ENCODE results near the gene CYP4A22.

Gene CYP4A22

DNA sequence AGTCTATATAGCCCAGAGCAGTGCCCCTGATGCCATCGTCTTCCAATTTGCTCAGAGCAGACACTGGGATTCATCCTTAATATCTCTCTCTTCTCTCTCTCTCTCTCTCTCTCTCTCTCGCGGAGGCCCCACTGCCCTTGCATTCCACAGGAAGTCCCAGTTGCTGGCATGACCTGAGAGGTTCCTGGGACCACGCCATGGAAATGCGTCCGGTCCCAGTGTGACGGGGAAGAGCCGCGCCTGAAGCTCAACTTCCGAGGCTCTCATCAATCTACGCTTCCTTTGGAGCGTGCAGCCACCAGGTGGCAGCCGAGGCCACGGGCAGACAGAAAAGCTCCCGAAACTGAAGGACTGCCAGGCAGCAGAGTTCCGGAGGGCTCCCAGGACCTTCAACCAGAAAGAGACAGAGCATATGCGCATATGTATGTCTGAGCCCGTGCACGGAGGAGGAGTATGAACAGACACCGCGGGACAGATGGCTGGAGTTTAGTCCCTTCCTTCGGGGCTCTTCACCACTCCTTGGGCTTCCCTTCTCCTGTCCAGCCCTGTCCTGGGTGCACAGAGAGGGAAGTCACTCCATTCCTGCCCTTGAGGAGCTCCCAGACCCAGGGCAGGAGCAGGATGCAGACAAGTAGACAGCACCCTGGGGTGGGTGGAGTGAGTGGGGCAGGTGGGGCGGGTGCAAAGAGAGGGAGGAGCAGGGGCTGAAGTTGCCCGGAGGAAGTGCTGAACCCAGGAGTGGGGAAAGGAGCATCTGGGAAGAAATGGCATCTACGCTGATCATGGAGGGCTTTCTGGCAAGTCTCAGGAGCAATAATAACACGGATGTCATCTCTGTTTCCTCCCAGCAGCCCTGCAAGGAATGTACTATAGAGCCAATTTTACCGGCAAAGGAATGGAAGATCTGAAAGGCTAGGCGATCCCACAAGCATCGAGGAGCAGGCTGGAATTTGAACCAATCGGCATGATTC lies 42.1 kb downstream of the CYP4A22 start:
- DNase-seq (ENCODE audit: low read depth) = peak; percentile 80
- TF ChIP-seq, protein P1, sequence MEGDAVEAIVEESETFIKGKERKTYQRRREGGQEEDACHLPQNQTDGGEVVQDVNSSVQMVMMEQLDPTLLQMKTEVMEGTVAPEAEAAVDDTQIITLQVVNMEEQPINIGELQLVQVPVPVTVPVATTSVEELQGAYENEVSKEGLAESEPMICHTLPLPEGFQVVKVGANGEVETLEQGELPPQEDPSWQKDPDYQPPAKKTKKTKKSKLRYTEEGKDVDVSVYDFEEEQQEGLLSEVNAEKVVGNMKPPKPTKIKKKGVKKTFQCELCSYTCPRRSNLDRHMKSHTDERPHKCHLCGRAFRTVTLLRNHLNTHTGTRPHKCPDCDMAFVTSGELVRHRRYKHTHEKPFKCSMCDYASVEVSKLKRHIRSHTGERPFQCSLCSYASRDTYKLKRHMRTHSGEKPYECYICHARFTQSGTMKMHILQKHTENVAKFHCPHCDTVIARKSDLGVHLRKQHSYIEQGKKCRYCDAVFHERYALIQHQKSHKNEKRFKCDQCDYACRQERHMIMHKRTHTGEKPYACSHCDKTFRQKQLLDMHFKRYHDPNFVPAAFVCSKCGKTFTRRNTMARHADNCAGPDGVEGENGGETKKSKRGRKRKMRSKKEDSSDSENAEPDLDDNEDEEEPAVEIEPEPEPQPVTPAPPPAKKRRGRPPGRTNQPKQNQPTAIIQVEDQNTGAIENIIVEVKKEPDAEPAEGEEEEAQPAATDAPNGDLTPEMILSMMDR (IDR thresholded peaks at IDR 0.05; ENCODE audit: low read depth, low read length, missing control alignments) = peak; percentile 97
- in situ Hi-C loops (cut with HindIII; ENCODE audit: low sequenced_read_pairs) = no loop called here
- peak overlapping the region; percentile 43 for H3K4me3 ChIP-seq (ENCODE audit: low read depth, low read length)

DNA sequence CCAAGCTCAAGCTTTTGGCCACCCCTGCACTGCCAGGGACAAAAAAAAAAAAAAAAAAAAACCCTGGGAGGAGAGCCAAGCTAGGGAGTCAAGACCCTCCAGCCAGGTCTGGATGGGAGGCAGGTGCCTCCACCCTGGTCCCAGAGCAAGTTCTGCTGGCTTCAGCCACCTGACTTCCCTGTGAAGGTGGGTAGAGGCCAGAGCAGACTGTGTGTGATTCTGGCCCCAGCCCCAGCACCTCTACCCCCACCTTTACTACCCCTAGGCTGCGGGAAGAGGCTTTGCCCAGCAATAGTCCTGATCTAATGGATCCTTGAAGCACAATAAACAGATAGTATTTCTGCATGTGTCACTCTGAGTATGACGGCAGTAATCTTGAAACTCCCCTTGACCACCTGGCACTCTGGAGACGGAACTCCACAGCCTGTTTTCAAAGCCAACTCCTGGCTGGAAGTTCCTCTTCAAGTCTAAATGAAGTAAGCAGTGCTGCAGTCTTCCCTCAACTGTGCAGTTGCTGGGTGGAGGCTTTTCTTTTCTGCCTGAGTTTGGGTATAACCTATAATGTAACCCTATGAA lies 42.8 kb downstream of the CYP4A22 start:
- DNase-seq (ENCODE audit: low read depth) = no peak
- in situ Hi-C loops (cut with HindIII; ENCODE audit: low sequenced_read_pairs) = no loop called here
- TF ChIP-seq, protein P1 (IDR thresholded peaks at IDR 0.05; ENCODE audit: low read depth, low read length, missing control alignments) = no peak

DNA sequence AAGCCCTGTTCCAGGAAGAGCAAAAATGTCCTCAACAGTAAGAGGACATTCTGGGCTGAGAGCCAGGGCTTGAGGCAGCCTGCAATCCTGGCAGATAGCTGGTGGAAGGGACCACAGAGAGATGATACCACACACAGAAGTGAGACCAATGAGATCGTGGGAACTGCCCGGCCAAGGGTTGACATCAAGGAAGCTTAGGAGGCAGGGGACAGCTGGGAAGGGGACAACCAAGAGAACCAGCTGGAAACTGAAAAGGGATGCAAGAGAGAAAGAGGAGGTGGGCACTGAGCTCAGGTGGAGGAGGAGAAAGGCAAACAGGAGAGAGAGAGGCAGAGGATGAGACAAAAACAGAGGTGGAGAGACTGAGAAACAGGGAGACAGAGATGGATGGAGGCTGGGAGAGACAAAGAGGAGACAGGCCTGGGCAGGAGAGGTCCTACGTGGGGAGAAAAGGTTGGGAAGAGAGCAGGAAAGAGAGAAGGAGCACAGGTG lies 43.4 kb downstream of the CYP4A22 start:
- TF ChIP-seq, protein P1 (IDR thresholded peaks at IDR 0.05; ENCODE audit: low read depth, low read length, missing control alignments) = no peak
- no peak for DNase-seq (ENCODE audit: low read depth)
- in situ Hi-C loops (cut with HindIII; ENCODE audit: low sequenced_read_pairs) = no loop called here
- H3K4me3 ChIP-seq (ENCODE audit: low read depth, low read length) = no peak overlapping the region

More for the DNA sequence above, 42.8 kb downstream of the CYP4A22 start:
- peak overlapping the region; percentile 43 for H3K4me3 ChIP-seq (ENCODE audit: low read depth, low read length)

DNA sequence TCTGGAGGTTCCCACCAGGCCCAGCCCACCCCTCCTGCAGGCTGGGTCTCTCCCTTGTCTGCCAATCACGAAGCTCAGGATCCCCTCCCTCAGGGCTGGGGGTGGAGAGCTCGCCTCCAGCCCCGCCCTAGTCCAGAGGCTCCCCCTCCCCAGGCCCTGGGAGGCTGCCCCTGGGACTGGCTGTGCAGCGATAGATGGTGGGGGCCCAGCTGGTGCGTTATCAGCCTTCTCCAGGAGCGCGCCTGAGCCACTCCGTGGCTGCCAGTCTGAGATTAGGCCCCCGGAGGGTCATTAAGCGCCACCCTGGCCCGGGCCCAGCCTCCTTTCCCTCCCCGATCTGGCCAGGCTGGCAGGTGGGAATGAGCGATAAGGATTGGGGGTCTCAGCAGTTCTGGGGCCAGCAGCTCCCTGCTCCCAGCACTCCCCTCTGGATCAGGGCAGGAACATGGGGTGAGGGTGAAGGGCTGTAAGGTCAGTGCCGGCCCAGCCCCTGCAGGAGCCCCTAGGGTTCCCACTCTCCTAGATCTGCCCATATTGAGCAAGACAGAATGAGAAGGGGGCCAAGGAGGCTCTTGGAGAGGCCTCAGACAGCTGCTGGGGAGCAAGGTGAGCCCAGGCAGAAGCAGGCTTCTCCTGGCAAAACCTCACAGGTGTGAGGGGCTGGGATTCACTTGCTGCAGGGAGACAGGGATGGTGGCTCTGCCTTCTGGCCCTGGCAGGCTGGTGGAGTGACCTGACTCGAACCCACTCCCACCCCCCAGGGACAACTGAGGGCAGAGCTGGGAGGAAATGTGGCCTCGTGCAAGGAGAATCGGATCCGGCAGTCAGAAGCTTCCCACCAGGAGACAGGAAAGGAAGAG lies 44.1 kb downstream of the CYP4A22 start:
- DNase-seq (ENCODE audit: low read depth) = no peak
- H3K4me3 ChIP-seq (ENCODE audit: low read depth, low read length) = no peak overlapping the region
- TF ChIP-seq, protein P1 (IDR thresholded peaks at IDR 0.05; ENCODE audit: low read depth, low read length, missing control alignments) = no peak
- in situ Hi-C loops (cut with HindIII; ENCODE audit: low sequenced_read_pairs) = no loop called here

DNA sequence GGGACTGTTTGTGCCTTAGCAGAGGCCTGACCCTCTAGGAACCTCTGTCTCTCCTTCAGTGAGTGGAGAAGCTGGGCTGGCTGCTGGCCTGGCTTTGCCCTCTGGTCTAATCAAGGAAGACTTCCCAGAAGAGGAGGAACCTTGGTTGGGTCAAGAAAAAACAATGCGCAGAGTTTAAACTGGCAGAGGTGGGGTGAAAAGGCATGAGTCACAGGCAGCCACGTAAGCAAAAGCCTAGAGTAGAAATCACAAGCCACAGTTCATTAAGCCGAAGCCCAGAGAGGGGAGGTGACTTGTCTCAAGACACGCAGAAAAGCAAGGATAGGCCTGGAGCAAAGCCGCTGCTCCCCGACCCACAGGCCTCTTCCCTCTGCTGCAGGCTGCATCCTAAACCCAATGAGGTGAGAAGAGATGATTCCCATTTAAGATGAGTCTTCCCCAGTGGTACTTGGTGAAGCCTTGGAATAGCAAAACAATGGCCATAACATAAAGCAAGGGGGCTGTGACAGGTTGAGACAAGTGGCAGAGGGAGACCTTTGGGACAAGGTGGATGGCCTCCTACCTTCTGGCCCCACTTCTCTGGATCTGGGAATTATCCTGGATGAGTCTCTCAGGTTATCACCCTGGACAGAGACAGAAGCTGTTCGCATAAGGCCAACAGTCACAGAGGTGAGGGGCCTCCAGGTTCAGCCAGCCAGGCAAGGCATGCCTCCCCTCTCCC lies 44.9 kb downstream of the CYP4A22 start:
- no peak for DNase-seq (ENCODE audit: low read depth)
- TF ChIP-seq, protein P1 (IDR thresholded peaks at IDR 0.05; ENCODE audit: low read depth, low read length, missing control alignments) = no peak
- no peak overlapping the region for H3K4me3 ChIP-seq (ENCODE audit: low read depth, low read length)
- in situ Hi-C loops (cut with HindIII; ENCODE audit: low sequenced_read_pairs) = no loop called here

Measured in astrocyte of the cerebellum (primary cell).